Lower leg skin (tissue), 3 donors: ENCODE measurements around the gene CLEC20A.

ENCODE experiments used
- CTCF ChIP-seq, 3 donors: fragments of 450-650 bp; IDR thresholded peaks; one replicate each; pipeline ENCODE4 v1.5.1; 2016; ENCODE audit warnings: antibody characterized with exemption in 3 of 3, mild to moderate bottlenecking in 3 of 3, moderate library complexity in 2 of 3
- POLR2A ChIP-seq, 2 donors: fragments of 450-650 bp; IDR thresholded peaks; one replicate each; pipeline ENCODE4 v1.6.1; 2016 to 2017; ENCODE audit warnings: antibody characterized with exemption in 2 of 2, mild to moderate bottlenecking in 1 of 2, moderate library complexity in 1 of 2

GRCh38 chr1:178470411-178470960, 26.3 kb downstream of the CLEC20A start:
- no peak for TF ChIP-seq POLR2A (IDR thresholded peaks at IDR 0.05)
- no peak for TF ChIP-seq CTCF (IDR thresholded peaks at IDR 0.05)
